HepG2 (cell line): ENCODE results near the gene HOXA7. TPM values are rescaled to one million over a fixed set of nuclear protein-coding genes. Genes with fewer than 3 reads are reported as not detected.
A peak's percentile ranks its signal among the peaks of the same experiment; 100 is the strongest.

Experiments
- ATAC-seq: fragments of 200-7000 bp; cut with Tn5 transposase; 3 replicates; pipeline ENCODE4 v1.9.1; 2020; ENCODE audit warnings: mild to moderate bottlenecking, moderate library complexity
- BruUV-seq: library from RNA; stranded (reverse); fragments of 400-500 nt; replicated peaks from 2 replicates; lab custom pipeline; 2021; lab: Mats Ljungman, UMichigan
- CTCF ChIA-PET: fragments of 300-600 bp; formaldehyde crosslinking; extraction: SDS; loops from one replicate; lab custom pipeline; 2021; ENCODE audit warnings: low total read pairs, inconsistent platforms, low intra/inter-chr PET ratio; lab: Yijun Ruan, JAX
- POLR2A ChIA-PET: fragments of 350-600 bp; sonication (Branson Sonifier 250); formaldehyde crosslinking; loops from one replicate; lab custom pipeline; 2020; ENCODE audit warnings: antibody characterized with exemption, inconsistent platforms; lab: Yijun Ruan, JAX
- DNase-seq: peaks from one replicate; pipeline ENCODE4 v3.0.0-alpha.2; 2015; ENCODE audit warnings: low spot score
- FAIRE-seq: peaks from 3 replicates; lab custom pipeline; 2011; peaks lifted over from hg19 to GRCh38; lab: Jason Lieb, UNC
- H2AFZ ChIP-seq: one replicate; pipeline ENCODE4 v1.6.1; 2011; ENCODE audit warnings: low read length, inconsistent platforms
- H3K27ac ChIP-seq: fragments of 300-600 bp; 3 replicates; pipeline ENCODE4 v1.8.0; 2011; ENCODE audit warnings: mixed run types, mild to moderate bottlenecking, mixed read lengths, low read length, inconsistent platforms; ENCODE audit not compliant: insufficient read depth; ENCODE audit errors: extremely low read length
- H3K27me3 ChIP-seq, 2 experiments: fragments of 200-600 bp in 1 of 2; 2 replicates in 1 of 2; 3 replicates in 1 of 2; pipeline versions ENCODE4 v1.6.0 to v1.8.0; 2011; ENCODE audit warnings: low read length in 2 of 2, mild to moderate bottlenecking in 2 of 2, moderate library complexity in 2 of 2, inconsistent platforms in 1 of 2; ENCODE audit not compliant: insufficient read depth in 2 of 2, control insufficient read depth in 1 of 2
- H3K36me3 ChIP-seq, 2 experiments: fragments of 200-600 bp in 1 of 2; replicated peaks in 1 of 2; 2 replicates in 1 of 2; 3 replicates in 1 of 2; pipeline versions ENCODE4 v1.5.1 to v1.8.0; 2011; ENCODE audit warnings: low read length in 2 of 2, inconsistent platforms in 1 of 2; ENCODE audit not compliant: insufficient read depth in 2 of 2, control insufficient read depth in 1 of 2
- H3K4me1 ChIP-seq: 2 replicates; pipeline ENCODE4 v1.5.1; 2012; ENCODE audit warnings: low read length, inconsistent platforms; ENCODE audit not compliant: insufficient read depth
- H3K4me2 ChIP-seq: 2 replicates; pipeline ENCODE4 v1.6.0; 2011; ENCODE audit warnings: low read depth, low read length, inconsistent platforms
- H3K4me3 ChIP-seq, 3 experiments: fragments of 200-600 bp in 1 of 3; sonication (generic), shearing (Covaris generic) in 1 of 3; replicated peaks in 1 of 3; 2 replicates each; pipeline ENCODE4 v1.5.1; 2011 to 2016; ENCODE audit warnings: low read length in 3 of 3, inconsistent platforms in 2 of 3, low read depth in 2 of 3, mild to moderate bottlenecking in 2 of 3, control low read depth in 1 of 3, mixed read lengths in 1 of 3; ENCODE audit not compliant: insufficient read depth in 1 of 3
- H3K79me2 ChIP-seq: one replicate; pipeline ENCODE4 v1.6.1; 2011; ENCODE audit warnings: low read length, inconsistent platforms; ENCODE audit not compliant: insufficient read depth
- H3K9ac ChIP-seq: 2 replicates; pipeline ENCODE4 v1.6.0; 2011; ENCODE audit warnings: mild to moderate bottlenecking, low read depth, low read length, inconsistent platforms; ENCODE audit not compliant: insufficient read depth
- H3K9me3 ChIP-seq: 2 replicates; pipeline ENCODE4 v1.5.1; 2012; ENCODE audit warnings: mild to moderate bottlenecking, low read length
- H4K20me1 ChIP-seq: 2 replicates; pipeline ENCODE4 v1.6.0; 2011; ENCODE audit warnings: inconsistent platforms, mild to moderate bottlenecking, low read length, moderate library complexity; ENCODE audit not compliant: insufficient read depth
- ATAD3A ChIP-seq: sonication (generic); formaldehyde crosslinking; IDR thresholded peaks from 2 replicates; pipeline ENCODE4 v1.4.0; 2020; ENCODE audit warnings: missing genetic modification reagents
- CENPX ChIP-seq: sonication (generic); formaldehyde crosslinking; IDR thresholded peaks from 2 replicates; pipeline ENCODE4 v1.9.0; 2021; ENCODE audit warnings: mild to moderate bottlenecking, missing genetic modification reagents, moderate library complexity
- CREBL2 ChIP-seq: sonication (generic); formaldehyde crosslinking; IDR thresholded peaks from 2 replicates; pipeline ENCODE4 v1.8.1; 2023; ENCODE audit warnings: missing genetic modification reagents, mild to moderate bottlenecking, borderline replicate concordance
- HDAC6 ChIP-seq: fragments of 200-600 bp; sonication (generic); IDR thresholded peaks from 2 replicates; pipeline ENCODE4 v1.7.0; 2017; ENCODE audit warnings: mild to moderate bottlenecking, antibody characterized with exemption, low read length, low read depth
- POLR2A ChIP-seq, 2 experiments: IDR thresholded peaks; 2 replicates each; pipeline ENCODE4 v1.6.1; 2011; ENCODE audit warnings: low read depth in 2 of 2, low read length in 2 of 2, mild to moderate bottlenecking in 1 of 2, moderate library complexity in 1 of 2; ENCODE audit not compliant: insufficient read depth in 1 of 2
- SAP130 ChIP-seq: IDR thresholded peaks from 2 replicates; pipeline ENCODE4 v1.6.1; 2016; ENCODE audit warnings: low read depth
- YY1 ChIP-seq: IDR thresholded peaks from 2 replicates; pipeline ENCODE4 v1.6.1; 2011; ENCODE audit warnings: low read length, low read depth, moderate library complexity, mild to moderate bottlenecking; ENCODE audit not compliant: insufficient read depth, insufficient replicate concordance
- ZBTB44 ChIP-seq: sonication (generic); formaldehyde crosslinking; IDR thresholded peaks from 2 replicates; pipeline ENCODE4 v1.4.0; 2020; ENCODE audit warnings: missing genetic modification reagents
- ZNF629 ChIP-seq: sonication (generic); formaldehyde crosslinking; conservative IDR thresholded peaks from 2 replicates; pipeline ENCODE4 v1.5.0; 2020; ENCODE audit warnings: missing genetic modification reagents
- ZNF713 ChIP-seq: sonication (generic); formaldehyde crosslinking; IDR thresholded peaks from 2 replicates; pipeline ENCODE4 v1.4.0; 2020; ENCODE audit warnings: mild to moderate bottlenecking, missing genetic modification reagents
- ZNF83 ChIP-seq: sonication (generic); formaldehyde crosslinking; IDR thresholded peaks from 2 replicates; pipeline ENCODE4 v1.4.0; 2020; ENCODE audit warnings: missing genetic modification reagents, mild to moderate bottlenecking, borderline replicate concordance
- WGBS: methylation state at CpG from one replicate; pipeline ENCODE4 v1.1.6; 2017; ENCODE audit warnings: low lambda C conversion rate; 5-methylcytosine and 5-hydroxymethylcytosine counted together
- in situ Hi-C: cut with HindIII; loops from 2 replicates; pipeline ENCODE4 v1.10.0; 2017; ENCODE audit warnings: low pct_unique_long_range_greater_than_20kb; ENCODE audit not compliant: extremely low pct_ligation_motif_present
- intact Hi-C: fragments of 100-400 bp; cut with micrococcal nuclease; formaldehyde crosslinking; loops from one replicate; pipeline ENCODE4 v1.10.0; 2022; ENCODE audit not compliant: unreplicated experiment
- polyA plus RNA-seq, 8 experiments: library from polyadenylated mRNA; depleted of rRNA in 3 of 8; stranded (reverse) in 7 of 8; unstranded in 1 of 8; fragments of >200 nt; fragmentation: Illumina TruSeq in 4 of 8; extraction: Trizol in 4 of 8; gene quantifications; 2 replicates each; pipeline versions ENCODE4 v1.2.1 to v1.2.3, GENCODE V29; 2011 to 2016; ENCODE audit warnings: low read depth in 4 of 8, missing spikeins in 1 of 8, mixed read lengths in 1 of 8; ENCODE audit not compliant: insufficient read depth in 1 of 8
- total RNA-seq, 5 experiments: library from RNA; depleted of rRNA; stranded (reverse); fragments of >200 nt; fragmentation: Illumina TruSeq; extraction: Trizol; gene quantifications; 2 replicates each; pipeline ENCODE4 v1.2.3, GENCODE V29; 2016; ENCODE audit warnings: low read depth in 1 of 5

Gene HOXA7
- total and polyA plus RNA-seq, 2 of the 13 experiments (the other 11 are each of a cell fraction or from before 2014, with no cell fraction given), result 0.05 TPM; not detected in 1

- POLR2A ChIA-PET, result interaction anchor here (0.9 kb wide), 1 partner anchor 261 kb away, joined by 3 read pairs; the partner anchor contains the start of gene SKAP2
- intact Hi-C loops, result no loop called here
- no peak overlapping the region for H3K4me3 ChIP-seq
- peaks cover 79% of the 10 kb centered on the region for H3K4me1 ChIP-seq
- no peak for FAIRE-seq
- H3K27me3 ChIP-seq, result no peaks in the 10 kb centered on the region; a peak in 1 of 5 replicates
- WGBS, result 88% methylated on average over 8 of the region's 8 CpGs
- peaks cover 0 to 8% of the 10 kb centered on the region in 2 experiments; a peak in 1 of 5 replicates for H3K36me3 ChIP-seq
- TF ChIP-seq HDAC6, result no peak
- peak in 1 of 2 experiments; percentile 11; a peak in 1 of 4 replicates for TF ChIP-seq POLR2A (IDR thresholded peaks at IDR 0.05; ENCODE audit: insufficient read depth in 1 of 2, low read depth in 2 of 2, low read length in 2 of 2)
- H3K27ac ChIP-seq, result no peak overlapping the region
- no peak for DNase-seq
- BruUV-seq, result no TSS peak
- H3K9me3 ChIP-seq, result no peaks in the 10 kb centered on the region
- no peak for ATAC-seq
- H3K79me2 ChIP-seq, result peaks cover 33% of the 10 kb centered on the region
- CTCF ChIA-PET, result no interaction called here
- peaks cover 6% of the 10 kb centered on the region; the same call in 1 of the 2 replicates for H4K20me1 ChIP-seq
- H3K4me2 ChIP-seq, result 0 out of 2 replicates have a peak overlapping the region, but pooled peaks have one; percentile 1
- H2AFZ ChIP-seq, result no peak overlapping the region
- H3K9ac ChIP-seq, result no peak overlapping the region
- in situ Hi-C loops, result no loop called here
Observed at GRCh38 chr7:27124902-27125689, 31.4 kb downstream of the HOXA7 start.

- H3K4me2 ChIP-seq, result peak overlapping the region; percentile 87
- FAIRE-seq (no peak), ATAC-seq (no peak), DNase-seq (no peak)
- no TSS peak for BruUV-seq
- no peak overlapping the region; a peak in 1 of 6 replicates for H3K4me3 ChIP-seq
- intact Hi-C loops, result no loop called here
- peaks cover 6% of the 10 kb centered on the region; the same call in 1 of the 2 replicates for H4K20me1 ChIP-seq
- peaks cover 41% of the 10 kb centered on the region for H3K79me2 ChIP-seq
- TF ChIP-seq ZBTB44 (CRISPR knock-in tag), result no peak
- TF ChIP-seq ZNF83, result no peak
- no peak for TF ChIP-seq CREBL2
- TF ChIP-seq ATAD3A (CRISPR knock-in tag), result no peak
- TF ChIP-seq SAP130, result no peak
- no peak for TF ChIP-seq ZNF713
- TF ChIP-seq YY1, result no peak
- no peak for TF ChIP-seq CENPX
- TF ChIP-seq ZNF629 (CRISPR knock-in tag), result no peak
- no peak overlapping the region for H3K9ac ChIP-seq
- H2AFZ ChIP-seq, result no peak overlapping the region
- WGBS, result 96% methylated on average over 43 of the region's 43 CpGs
- H3K27me3 ChIP-seq, result no peaks in the 10 kb centered on the region; a peak in 1 of 5 replicates
- ChIA-PET CTCF (no interaction called here), POLR2A (interaction anchor here (0.9 to 5.8 kb wide), 2 partner anchors 8 to 260 kb away, joined by 3 to 118 read pairs; partner anchors contain the start of genes HOXA4 and SKAP2)
- no peaks in the 10 kb centered on the region for H3K9me3 ChIP-seq
- in situ Hi-C loops, result no loop called here
- H3K27ac ChIP-seq, result no peak overlapping the region
- peaks cover 81% of the 10 kb centered on the region for H3K4me1 ChIP-seq
- peaks cover 0 to 8% of the 10 kb centered on the region in 2 experiments; a peak in 1 of 5 replicates for H3K36me3 ChIP-seq
Observed at GRCh38 chr7:27124096-27124901, 32.2 kb downstream of the HOXA7 start.
